WTC11 (cell line): ENCODE results near the gene SBF2. TPM values are rescaled to one million over a fixed set of nuclear protein-coding genes. Genes with fewer than 3 reads are reported as not detected.
A peak's percentile ranks its signal among the peaks of the same experiment; 100 is the strongest.

Source experiments
- ATAC-seq: fragments of 200-7000 bp; cut with Tn5 transposase; 2 replicates; pipeline ENCODE4 v1.10.0; 2021; ENCODE audit warnings: mild to moderate bottlenecking, moderate library complexity
- CTCF ChIA-PET: fragments of 300-600 bp; sonication (Branson Sonifier 250); formaldehyde crosslinking; loops from one replicate; lab custom pipeline; 2021; ENCODE audit warnings: antibody characterized with exemption; lab: Charles Lee
- POLR2A ChIA-PET: fragments of 350-600 bp; sonication (Branson Sonifier 250); formaldehyde crosslinking; loops from one replicate; lab custom pipeline; 2021; ENCODE audit warnings: antibody characterized with exemption; lab: Charles Lee
- DNase-seq: peaks from one replicate; pipeline ENCODE4 v3.0.0; 2021; ENCODE audit warnings: low spot score
- H3K27ac Mint-ChIP-seq: 2 replicates; pipeline ENCODE4 v1.8.0; 2021; ENCODE audit warnings: mixed read lengths
- H3K27me3 Mint-ChIP-seq: 2 replicates; pipeline ENCODE4 v1.8.0; 2021; ENCODE audit warnings: low read depth, mild to moderate bottlenecking, moderate library complexity, mixed read lengths
- H3K36me3 Mint-ChIP-seq: 2 replicates; pipeline ENCODE4 v1.8.0; 2021; ENCODE audit warnings: mixed read lengths
- H3K4me1 Mint-ChIP-seq: 2 replicates; pipeline ENCODE4 v1.8.0; 2022; ENCODE audit warnings: mixed read lengths
- H3K4me3 Mint-ChIP-seq: 2 replicates; pipeline ENCODE4 v1.8.0; 2021; ENCODE audit warnings: mild to moderate bottlenecking, moderate library complexity, mixed read lengths
- H3K9me3 Mint-ChIP-seq: 2 replicates; pipeline ENCODE4 v1.8.0; 2021; ENCODE audit warnings: mixed read lengths
- CREB1 ChIP-seq: sonication (generic); formaldehyde crosslinking; IDR thresholded peaks from 2 replicates; pipeline ENCODE4 v1.8.0; 2023; ENCODE audit warnings: mild to moderate bottlenecking, missing genetic modification reagents
- GABPB1 ChIP-seq: sonication (generic); formaldehyde crosslinking; IDR thresholded peaks from 2 replicates; pipeline ENCODE4 v1.8.1; 2023; ENCODE audit warnings: mild to moderate bottlenecking, missing genetic modification reagents
- NR3C1 ChIP-seq: sonication (generic); formaldehyde crosslinking; conservative IDR thresholded peaks from 2 replicates; pipeline ENCODE4 v1.8.1; 2023; ENCODE audit warnings: low read depth, mild to moderate bottlenecking, missing genetic modification reagents
- TP53 ChIP-seq: sonication (generic); formaldehyde crosslinking; IDR thresholded peaks from 2 replicates; pipeline ENCODE4 v1.8.1; 2023; ENCODE audit warnings: mild to moderate bottlenecking, missing genetic modification reagents
- USF1 ChIP-seq: sonication (generic); formaldehyde crosslinking; IDR thresholded peaks from 2 replicates; pipeline ENCODE4 v1.8.0; 2022; ENCODE audit warnings: mild to moderate bottlenecking, missing genetic modification reagents
- USF2 ChIP-seq: sonication (generic); formaldehyde crosslinking; IDR thresholded peaks from 2 replicates; pipeline ENCODE4 v1.8.1; 2023; ENCODE audit warnings: mild to moderate bottlenecking, missing genetic modification reagents, moderate library complexity
- ZBTB43 ChIP-seq: sonication (generic); formaldehyde crosslinking; IDR thresholded peaks from 2 replicates; pipeline ENCODE4 v1.8.1; 2023; ENCODE audit warnings: mild to moderate bottlenecking, missing genetic modification reagents
- ZMAT4 ChIP-seq: fragments of 250-450 bp; sonication (Bioruptor Pico); IDR thresholded peaks from 2 replicates; pipeline ENCODE4 v1.9.0; 2021; ENCODE audit warnings: mild to moderate bottlenecking
- ZNF121 ChIP-seq: sonication (generic); formaldehyde crosslinking; IDR thresholded peaks from 2 replicates; pipeline ENCODE4 v1.8.0; 2023; ENCODE audit warnings: missing genetic modification reagents
- total RNA-seq: library from RNA; stranded (reverse); gene quantifications from 3 replicates; pipeline ENCODE4 v1.2.3, GENCODE V29; 2021
- TF ChIP-seq, protein P1 (sequence below): sonication (generic); formaldehyde crosslinking; IDR thresholded peaks from 2 replicates; pipeline ENCODE4 v1.8.1; 2023; ENCODE audit warnings: mild to moderate bottlenecking, missing genetic modification reagents
- TF ChIP-seq, protein P2 (sequence below): sonication (generic); formaldehyde crosslinking; IDR thresholded peaks from 2 replicates; pipeline ENCODE4 v1.8.0; 2023; ENCODE audit warnings: missing genetic modification reagents

Gene SBF2
- total RNA-seq, 1 experiment from 2014 or later, result 47.6 TPM

- TF ChIP-seq USF2 (CRISPR knock-in tag) (no peak), USF1 (no peak)
These were observed 490.2 kb downstream of the SBF2 start (continued) for GRCh38 chr11:9803685-9804418.

GRCh38 chr11:9802291-9802861 is 491.6 kb downstream of the SBF2 start:
- TF ChIP-seq ZNF121 (CRISPR knock-in tag) (no peak), CREB1 (CRISPR knock-in tag) (no peak), ZMAT4 (CRISPR knock-in tag) (no peak), GABPB1 (CRISPR knock-in tag) (peak; percentile 80)
- TF ChIP-seq, protein P1, sequence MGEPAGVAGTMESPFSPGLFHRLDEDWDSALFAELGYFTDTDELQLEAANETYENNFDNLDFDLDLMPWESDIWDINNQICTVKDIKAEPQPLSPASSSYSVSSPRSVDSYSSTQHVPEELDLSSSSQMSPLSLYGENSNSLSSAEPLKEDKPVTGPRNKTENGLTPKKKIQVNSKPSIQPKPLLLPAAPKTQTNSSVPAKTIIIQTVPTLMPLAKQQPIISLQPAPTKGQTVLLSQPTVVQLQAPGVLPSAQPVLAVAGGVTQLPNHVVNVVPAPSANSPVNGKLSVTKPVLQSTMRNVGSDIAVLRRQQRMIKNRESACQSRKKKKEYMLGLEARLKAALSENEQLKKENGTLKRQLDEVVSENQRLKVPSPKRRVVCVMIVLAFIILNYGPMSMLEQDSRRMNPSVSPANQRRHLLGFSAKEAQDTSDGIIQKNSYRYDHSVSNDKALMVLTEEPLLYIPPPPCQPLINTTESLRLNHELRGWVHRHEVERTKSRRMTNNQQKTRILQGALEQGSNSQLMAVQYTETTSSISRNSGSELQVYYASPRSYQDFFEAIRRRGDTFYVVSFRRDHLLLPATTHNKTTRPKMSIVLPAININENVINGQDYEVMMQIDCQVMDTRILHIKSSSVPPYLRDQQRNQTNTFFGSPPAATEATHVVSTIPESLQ (CRISPR knock-in tag), result no peak
- H3K27me3 Mint-ChIP-seq, result no peaks in the 10 kb centered on the region
- no peak for DNase-seq
- ChIA-PET POLR2A (interaction anchor here (0.5 to 0.7 kb wide), 2 partner anchors 14 to 344 kb away, joined by 3 to 4 read pairs; no protein-coding TSS in a partner anchor), CTCF (interaction anchor here (0.7 to 2.5 kb wide), 2 partner anchors 14 to 44 kb away, joined by 3 to 6 read pairs; no protein-coding TSS in a partner anchor)
- H3K4me1 Mint-ChIP-seq, result peaks cover 27% of the 10 kb centered on the region
- H3K27ac Mint-ChIP-seq, result peak overlapping the region; percentile 83
- ATAC-seq, result peak; percentile 48
- H3K9me3 Mint-ChIP-seq, result peaks cover 4% of the 10 kb centered on the region; the same call in 1 of the 2 replicates
- no peak overlapping the region for H3K4me3 Mint-ChIP-seq
- H3K36me3 Mint-ChIP-seq, result peaks cover 23% of the 10 kb centered on the region

DNA sequence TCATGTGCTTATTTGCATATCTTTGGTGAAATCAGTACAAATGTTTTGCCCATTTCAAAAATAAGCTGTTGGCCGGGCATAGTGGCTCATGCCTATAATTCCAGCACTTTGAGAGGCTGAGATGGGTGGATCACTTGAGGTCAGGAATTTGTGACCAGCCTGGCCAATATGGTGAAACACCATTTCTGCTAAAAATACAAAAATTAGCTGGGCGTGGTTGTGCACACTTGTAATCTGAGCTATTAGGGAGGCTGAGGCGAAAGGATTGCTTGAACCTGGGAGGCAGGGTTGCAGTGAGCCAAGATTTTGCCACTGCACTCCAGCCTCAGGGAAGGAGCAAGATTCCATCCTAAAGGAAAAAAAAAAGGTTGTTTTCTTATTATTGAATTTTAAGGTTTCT is 494.1 kb downstream of the SBF2 start:
- H3K27ac Mint-ChIP-seq, result no peak overlapping the region
- no peak overlapping the region for H3K4me3 Mint-ChIP-seq
- no peak for ATAC-seq
- POLR2A ChIA-PET, result no interaction called here
- H3K9me3 Mint-ChIP-seq, result peaks cover 4% of the 10 kb centered on the region; the same call in 1 of the 2 replicates
- no peaks in the 10 kb centered on the region for H3K27me3 Mint-ChIP-seq
- CTCF ChIA-PET, result no interaction called here
- peaks cover 27% of the 10 kb centered on the region for H3K4me1 Mint-ChIP-seq
- DNase-seq, result no peak
- H3K36me3 Mint-ChIP-seq, result peaks cover 8% of the 10 kb centered on the region; the same call in 1 of the 2 replicates
- TF ChIP-seq NR3C1, result no peak

GRCh38 chr11:9797300-9797699 is 496.7 kb downstream of the SBF2 start:
- Mint-ChIP-seq H3K4me1 (peaks cover 9% of the 10 kb centered on the region), H3K36me3 (peaks cover 8% of the 10 kb centered on the region; the same call in 1 of the 2 replicates), H3K4me3 (no peak overlapping the region), H3K27me3 (no peaks in the 10 kb centered on the region)
- CTCF ChIA-PET, result no interaction called here
- TF ChIP-seq TP53 (CRISPR knock-in tag) (no peak), ZBTB43 (CRISPR knock-in tag) (no peak)
- TF ChIP-seq, protein P2, sequence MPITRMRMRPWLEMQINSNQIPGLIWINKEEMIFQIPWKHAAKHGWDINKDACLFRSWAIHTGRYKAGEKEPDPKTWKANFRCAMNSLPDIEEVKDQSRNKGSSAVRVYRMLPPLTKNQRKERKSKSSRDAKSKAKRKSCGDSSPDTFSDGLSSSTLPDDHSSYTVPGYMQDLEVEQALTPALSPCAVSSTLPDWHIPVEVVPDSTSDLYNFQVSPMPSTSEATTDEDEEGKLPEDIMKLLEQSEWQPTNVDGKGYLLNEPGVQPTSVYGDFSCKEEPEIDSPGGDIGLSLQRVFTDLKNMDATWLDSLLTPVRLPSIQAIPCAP (CRISPR knock-in tag), result no peak
- TF ChIP-seq, all 79 proteins: peak for 0
- POLR2A ChIA-PET, result no interaction called here
- H3K9me3 Mint-ChIP-seq, result peaks cover 4% of the 10 kb centered on the region; the same call in 1 of the 2 replicates
- no peak for ATAC-seq
- DNase-seq, result no peak
- no peak overlapping the region for H3K27ac Mint-ChIP-seq
